Heart right ventricle (tissue), 16 donors: ENCODE data around the gene XIST. TPM values are rescaled to one million over a fixed set of nuclear protein-coding genes. Genes with fewer than 3 reads are reported as not detected.

Source experiments
- ATAC-seq, 8 donors: fragments of 200-7000 bp; cut with Tn5 transposase; one replicate each; pipeline ENCODE4 v1.9.1; 2020; ENCODE audit warnings: mild to moderate bottlenecking in 8 of 8, moderate library complexity in 8 of 8, moderate number of reproducible peaks in 1 of 8
- DNase-seq, 2 donors: peaks; one replicate each; pipeline ENCODE4 v3.0.0-alpha.2; 2020
- H3K27ac ChIP-seq, 10 donors: fragments of 200-600 bp; sonication (generic) in 2 of 10; one replicate each; pipeline versions ENCODE4 v1.5.0 to v1.8.0; 2020 to 2022; ENCODE audit warnings: mild to moderate bottlenecking in 3 of 10
- H3K27me3 ChIP-seq, 7 donors: fragments of 200-600 bp; one replicate each; pipeline ENCODE4 v1.8.0; 2021 to 2022; ENCODE audit warnings: mild to moderate bottlenecking in 2 of 7
- H3K36me3 ChIP-seq, 9 donors: fragments of 200-600 bp; sonication (generic) in 1 of 9; one replicate each; pipeline versions ENCODE4 v1.5.0 to v1.8.0; 2020 to 2022; ENCODE audit warnings: mild to moderate bottlenecking in 2 of 9
- H3K4me1 ChIP-seq, 9 donors: fragments of 200-600 bp; sonication (generic) in 1 of 9; one replicate each; pipeline versions ENCODE4 v1.5.0 to v1.8.0; 2020 to 2022; ENCODE audit warnings: mild to moderate bottlenecking in 4 of 9
- H3K4me3 ChIP-seq, 10 donors: fragments of 200-600 bp; sonication (generic) in 2 of 10; one replicate each; pipeline versions ENCODE4 v1.5.0 to v1.8.0; 2020 to 2022; ENCODE audit warnings: mild to moderate bottlenecking in 7 of 10, moderate library complexity in 2 of 10
- H3K9me3 ChIP-seq, 11 donors: fragments of 200-600 bp in 10 of 11; sonication (generic) in 2 of 11; one replicate each; pipeline versions ENCODE4 v1.5.0 to v1.8.0; 2013 to 2022; ENCODE audit warnings: mild to moderate bottlenecking in 2 of 11, control low read depth in 1 of 11, moderate library complexity in 1 of 11
- CTCF ChIP-seq, 9 donors: fragments of 200-600 bp; sonication (generic) in 2 of 9; IDR thresholded peaks; one replicate each; pipeline versions ENCODE4 v1.5.0 to v1.8.0; 2021 to 2022; ENCODE audit warnings: antibody characterized with exemption in 9 of 9, mild to moderate bottlenecking in 5 of 9, moderate library complexity in 1 of 9
- WGBS, 2 donors: extraction: QIAGEN DNeasy Blood & Tissue Kit; methylation state at CpG; one replicate each; pipeline ENCODE4 v1.1.7; 2013; ENCODE audit warnings: inconsistent platforms in 1 of 2; 5-methylcytosine and 5-hydroxymethylcytosine counted together
- intact Hi-C, 10 donors: fragments of 100-400 bp; cut with DNase I; formaldehyde crosslinking; loops; one replicate each; pipeline versions ENCODE4 v1.11.1 to v1.14.2; 2022
- polyA plus RNA-seq, 2 donors: library from polyadenylated mRNA; stranded (reverse); fragments of 200-250 nt; gene quantifications; one replicate each; pipeline ENCODE4 v1.2.3, GENCODE V29; 2013
- total RNA-seq, 10 donors: library from RNA; stranded (reverse); fragmentation: NEBNext Ultra II Directional in 3 of 10; extraction: Animal tissue kit (Norgen Biotek cat#: 25700) in 3 of 10; gene quantifications; one replicate each; pipeline versions ENCODE4 v1.2.1 to v1.2.4, GENCODE V29; 2021 to 2023
- donor health status: Arrhythmogenic right ventricular cardiomyopathy.
- donor health status: ischemic (EF 13 %, LVEDD 7.1; RV severe dilation, severe dysfunction).
- donor health status: healthy with polysubstance abuse.
- donor health status: DM: no; HTN: yes; CAD: no.
- donor health status: DM: no; HTN: no; CAD: no.
- donor health status: ischemic (EF 25% LVEDD 6.9; RV normal size, moderate dysfunction).
- donor health status: ischemic (EF 25% LVEDD 5.7; RV mildly dilated, moderate dysfunction).
- donor health status: healthy.
- donor health status: DM: yes; HTN: yes; CAD: no.
- donor health status: Ischemic cardiomyopathy.
- donor health status: ischemic (EF 35%, LVEDD 5.7; RV mildly dilated, moderate dysfunction).
- donor health status: nonischemic (EF 11% LVEDD 7.7; RV severe dilation, severe dysfunction).
- donor health status: DM: yes; HTN: yes; CAD: no.
- donor health status: PGD.
- donor health status: ischemic (EF 29% LVEDD 5.4; RV normal size, mild dysfunction).
- donor health status: nonischemic (EF 23%, LVEDD 6.1; RV moderate dilation, normal function).

Gene XIST
- total and polyA plus RNA-seq, 12 donors, result 0.07 to 105 (median 0.43) TPM

DNA sequence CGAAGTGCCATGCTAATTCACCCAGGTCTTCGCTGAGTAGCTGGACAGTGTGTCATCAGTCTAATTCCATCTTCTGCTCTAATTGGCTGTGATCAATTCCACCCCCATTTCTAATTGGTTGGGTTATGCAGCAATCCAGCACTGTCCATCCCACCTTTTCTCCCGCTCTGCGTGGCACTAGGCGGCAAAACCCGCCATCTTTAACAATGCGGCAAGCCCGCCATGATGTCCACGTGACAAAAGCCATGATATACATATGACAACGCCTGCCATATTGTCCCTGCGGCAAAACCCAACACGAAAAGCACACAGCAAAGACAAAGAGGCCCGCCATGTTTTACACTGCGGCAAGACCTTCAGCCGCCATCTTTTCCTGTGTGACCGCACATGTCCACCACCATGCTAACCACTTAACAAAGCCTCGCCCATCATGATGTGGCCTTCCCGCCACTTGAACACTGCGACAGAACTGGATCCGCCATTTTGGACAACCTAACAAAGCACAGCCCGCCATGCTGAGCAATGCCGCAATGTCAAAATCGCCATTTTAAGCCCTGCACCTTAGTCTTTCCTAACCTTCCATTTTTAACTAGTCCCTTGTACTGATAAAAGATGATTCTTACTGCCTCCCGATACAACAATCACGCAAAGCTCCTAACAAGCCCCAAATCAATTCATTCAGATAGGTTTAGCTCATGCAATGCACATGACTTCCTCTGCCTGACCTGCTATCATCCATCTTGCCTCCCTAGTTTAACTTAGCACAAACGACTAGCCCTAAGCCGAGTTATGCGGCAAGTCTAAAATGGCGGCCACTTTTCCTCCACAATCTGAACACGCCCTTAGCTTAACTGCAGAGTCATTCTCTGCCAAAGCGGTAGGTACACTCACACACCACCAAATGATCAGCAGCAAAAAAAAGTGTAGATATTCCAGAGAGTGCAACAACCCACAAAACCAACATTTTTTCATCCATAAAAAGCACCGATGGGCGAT, 1.2 kb downstream of the XIST start:
- peaks cover 0 to 32% (median 0%) of the 10 kb centered on the region in 9 donors for H3K4me1 ChIP-seq
- H3K27me3 ChIP-seq, result no peaks in the 10 kb centered on the region
- peak overlapping the region in 3 of 10 donors; percentile 78 to 89 (median 85) for H3K27ac ChIP-seq
- peaks cover 0 to 3% (median 0%) of the 10 kb centered on the region in 9 donors for H3K36me3 ChIP-seq
- no peak for TF ChIP-seq CTCF (IDR thresholded peaks at IDR 0.05)
- intact Hi-C loops, result loop anchor here in 6 of 10 donors (5.0 to 10.0 kb wide), 9 partner anchors 91 to 1753 kb away; no protein-coding TSS in a partner anchor
- H3K4me3 ChIP-seq, result peak overlapping the region in 4 of 10 donors; percentile 47 to 64 (median 60)
- DNase-seq, result no peak
- ATAC-seq, result peak in 3 of 8 donors; percentile 90 to 97 (median 91)
- 97 to 98% methylated on average over 33 of the region's 33 CpGs for WGBS, 2 donors
- H3K9me3 ChIP-seq, result no peaks in the 10 kb centered on the region

GRCh38 chrX:73850124-73851013, 2.1 kb downstream of the XIST start:
- intact Hi-C loops, result loop anchor here in 6 of 10 donors (5.0 to 10.0 kb wide), 9 partner anchors 92 to 1754 kb away; no protein-coding TSS in a partner anchor
- H3K27ac ChIP-seq, result no peak overlapping the region
- H3K27me3 ChIP-seq, result no peaks in the 10 kb centered on the region
- peaks cover 0 to 38% (median 0%) of the 10 kb centered on the region in 9 donors for H3K4me1 ChIP-seq
- H3K9me3 ChIP-seq, result no peaks in the 10 kb centered on the region
- H3K4me3 ChIP-seq, result peak overlapping the region in 3 of 10 donors; percentile 17 to 64 (median 21)
- TF ChIP-seq CTCF (IDR thresholded peaks at IDR 0.05), result peak in 2 of 9 donors; percentile 17 to 27
- no peak for DNase-seq
- peak in 1 of 8 donors; percentile 2 for ATAC-seq
- H3K36me3 ChIP-seq, result peaks cover 0 to 11% (median 0%) of the 10 kb centered on the region in 9 donors
- WGBS, 2 donors, result 59 to 60% methylated on average over 5 of the region's 5 CpGs

- Histone ChIP-seq H3K4me3 (peak overlapping the region in 3 of 10 donors; percentile 15 to 40 (median 24)), H3K9me3 (no peaks in the 10 kb centered on the region), H3K4me1 (peaks cover 0 to 49% (median 0%) of the 10 kb centered on the region in 9 donors), H3K27ac (no peak overlapping the region), H3K36me3 (peaks cover 0 to 15% (median 0%) of the 10 kb centered on the region in 9 donors), H3K27me3 (no peaks in the 10 kb centered on the region)
- DNase-seq (no peak), ATAC-seq (no peak)
- intact Hi-C loops, result no loop called here
- WGBS, 2 donors, result 88 to 91% methylated on average over 5 of the region's 5 CpGs
- no peak for TF ChIP-seq CTCF (IDR thresholded peaks at IDR 0.05)
These were observed 3.4 kb downstream of the XIST start for GRCh38 chrX:73849073-73849472.

GRCh38 chrX:73847991-73848390, 4.5 kb downstream of the XIST start:
- no peak for TF ChIP-seq CTCF (IDR thresholded peaks at IDR 0.05)
- no peak for DNase-seq
- H3K9me3 ChIP-seq, result no peaks in the 10 kb centered on the region
- WGBS, 2 donors, result 93 to 100% methylated on average over 1 of the region's 1 CpG
- intact Hi-C loops, result no loop called here
- no peak overlapping the region for H3K27ac ChIP-seq
- no peak for ATAC-seq
- no peaks in the 10 kb centered on the region for H3K27me3 ChIP-seq
- H3K4me3 ChIP-seq, result peak overlapping the region in 1 of 10 donors; percentile 40
- peaks cover 0 to 15% (median 0%) of the 10 kb centered on the region in 9 donors for H3K36me3 ChIP-seq
- H3K4me1 ChIP-seq, result peaks cover 0 to 59% (median 0%) of the 10 kb centered on the region in 9 donors
